ENCODE data around the gene GLIS2.

Gene GLIS2

GRCh38 chr16:4315186-4316107 lies at the start of gene GLIS2:
GLIS2 (plus strand) TSS chr16:4316067; CDS start chr16:4332281, 16,214 bp downstream.
- no peak for DNase-seq

DNA sequence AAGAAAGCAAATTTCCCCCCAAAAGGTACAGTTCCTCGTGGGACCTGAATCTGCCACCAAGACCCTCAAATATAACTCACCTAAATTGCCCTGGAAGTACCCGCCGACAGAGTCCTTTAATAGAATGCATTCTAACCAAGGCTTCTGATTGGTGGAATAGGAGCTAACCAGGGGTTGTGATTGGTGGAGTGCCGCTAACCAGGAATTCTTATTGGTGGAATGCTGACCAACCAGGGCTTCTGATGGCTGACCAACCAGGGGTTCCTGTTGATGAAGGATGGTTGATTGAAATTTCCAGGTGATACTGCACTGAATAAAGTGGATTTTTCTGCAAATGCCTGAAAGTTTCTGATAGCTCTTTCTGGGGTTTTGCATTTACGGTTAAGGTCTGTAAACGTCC lies 49.5 kb upstream of the GLIS2 start:
- no peak for DNase-seq

DNA sequence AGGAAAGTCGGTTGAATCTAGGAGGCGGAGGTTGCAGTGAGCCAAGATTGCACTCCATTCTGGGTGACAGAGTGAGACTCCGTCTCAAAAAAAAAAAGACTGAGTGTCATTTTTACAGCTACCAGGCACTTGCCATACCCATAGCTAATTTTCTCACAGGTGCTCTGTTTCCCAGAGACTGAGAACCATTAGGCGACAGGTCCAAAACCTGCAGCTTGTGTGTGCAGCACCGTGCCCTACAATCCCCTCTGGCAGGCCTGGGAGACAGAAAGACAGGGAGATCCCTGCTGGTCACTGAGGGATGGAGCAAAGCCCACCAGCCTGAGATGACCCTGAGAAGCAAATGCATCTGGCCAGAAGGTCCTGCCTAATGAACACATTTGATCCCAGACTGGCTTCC lies 45.8 kb upstream of the GLIS2 start:
- DNase-seq = no peak

DNA sequence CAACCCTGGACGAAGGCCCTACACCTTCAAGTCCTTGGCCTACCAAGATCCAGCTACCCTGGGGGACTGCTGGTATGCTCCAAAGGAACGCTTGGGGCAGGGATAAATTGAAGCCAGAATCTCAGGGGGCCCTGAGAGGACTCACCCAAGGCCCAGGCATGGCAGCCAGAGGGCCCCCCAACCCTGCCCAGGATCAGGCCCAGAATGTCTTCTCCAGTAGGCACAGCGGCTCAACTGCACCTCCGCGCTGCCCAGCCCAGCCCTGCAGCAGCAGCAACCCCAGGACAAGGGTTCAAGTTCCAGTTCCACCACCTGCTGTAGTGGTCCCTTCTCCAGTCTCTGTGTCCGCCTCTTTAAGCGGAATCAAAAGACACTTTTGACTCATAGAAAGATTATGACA lies 45.3 kb upstream of the GLIS2 start:
- no peak for DNase-seq

- DNase-seq = peak; percentile 78
Measured at GRCh38 chr16:4271176-4272113, 44.4 kb upstream of the GLIS2 start.

GRCh38 chr16:4272114-4272956 lies 43.5 kb upstream of the GLIS2 start:
- DNase-seq = peak; percentile 48

DNA sequence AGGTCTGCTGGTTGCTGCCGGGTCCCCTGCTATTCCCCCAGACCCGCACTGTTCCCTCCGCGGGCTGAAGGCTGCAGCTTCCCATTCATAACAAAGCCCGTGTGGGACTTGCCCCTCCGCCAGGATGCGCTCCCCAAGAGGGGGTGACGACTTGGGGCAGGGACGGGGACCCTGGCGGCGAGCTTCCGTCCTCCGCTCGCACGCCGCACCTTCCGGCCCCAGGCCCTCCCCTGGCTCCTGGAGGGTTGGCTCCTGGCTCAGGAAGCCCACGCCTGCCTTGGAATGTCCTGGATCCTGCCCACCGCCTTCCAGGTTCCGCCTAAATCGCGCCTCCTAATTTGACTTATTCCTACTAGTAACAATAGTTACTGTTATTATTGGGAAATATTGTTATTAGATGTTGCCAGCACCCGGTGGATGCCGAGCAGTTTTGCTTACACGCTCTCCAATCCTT lies 42.0 kb upstream of the GLIS2 start:
- DNase-seq = no peak

DNA sequence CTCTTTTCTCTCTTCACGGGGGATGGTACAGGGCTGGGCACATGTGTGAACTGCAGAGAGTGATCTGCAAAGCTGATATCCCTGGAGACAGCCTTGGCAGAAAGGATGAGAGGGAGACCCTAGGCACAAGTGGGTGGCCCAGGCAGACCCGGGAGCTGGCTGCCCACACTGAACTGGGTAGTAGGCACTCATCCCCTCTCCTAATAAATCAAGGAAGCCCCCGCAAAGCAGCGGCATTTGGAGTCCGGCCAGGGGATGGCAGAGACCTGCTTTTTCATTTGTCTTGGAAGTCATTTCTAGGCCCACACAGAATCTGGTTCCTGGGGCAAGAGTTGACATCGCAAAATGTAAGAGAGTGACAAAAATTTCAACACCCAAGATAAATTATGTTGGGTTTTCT lies 40.0 kb upstream of the GLIS2 start:
- no peak for DNase-seq

- no peak for DNase-seq
Measured at GRCh38 chr16:4277987-4278513, 37.8 kb upstream of the GLIS2 start.

- no peak for DNase-seq
Measured at GRCh38 chr16:4280625-4281024, 35.2 kb upstream of the GLIS2 start.

- no peak for DNase-seq
Measured at GRCh38 chr16:4283441-4283840, 32.4 kb upstream of the GLIS2 start.

- no peak for DNase-seq
Measured at GRCh38 chr16:4283939-4284338, 31.9 kb upstream of the GLIS2 start.

GRCh38 chr16:4285167-4285566 lies 30.7 kb upstream of the GLIS2 start:
- DNase-seq = no peak

DNA sequence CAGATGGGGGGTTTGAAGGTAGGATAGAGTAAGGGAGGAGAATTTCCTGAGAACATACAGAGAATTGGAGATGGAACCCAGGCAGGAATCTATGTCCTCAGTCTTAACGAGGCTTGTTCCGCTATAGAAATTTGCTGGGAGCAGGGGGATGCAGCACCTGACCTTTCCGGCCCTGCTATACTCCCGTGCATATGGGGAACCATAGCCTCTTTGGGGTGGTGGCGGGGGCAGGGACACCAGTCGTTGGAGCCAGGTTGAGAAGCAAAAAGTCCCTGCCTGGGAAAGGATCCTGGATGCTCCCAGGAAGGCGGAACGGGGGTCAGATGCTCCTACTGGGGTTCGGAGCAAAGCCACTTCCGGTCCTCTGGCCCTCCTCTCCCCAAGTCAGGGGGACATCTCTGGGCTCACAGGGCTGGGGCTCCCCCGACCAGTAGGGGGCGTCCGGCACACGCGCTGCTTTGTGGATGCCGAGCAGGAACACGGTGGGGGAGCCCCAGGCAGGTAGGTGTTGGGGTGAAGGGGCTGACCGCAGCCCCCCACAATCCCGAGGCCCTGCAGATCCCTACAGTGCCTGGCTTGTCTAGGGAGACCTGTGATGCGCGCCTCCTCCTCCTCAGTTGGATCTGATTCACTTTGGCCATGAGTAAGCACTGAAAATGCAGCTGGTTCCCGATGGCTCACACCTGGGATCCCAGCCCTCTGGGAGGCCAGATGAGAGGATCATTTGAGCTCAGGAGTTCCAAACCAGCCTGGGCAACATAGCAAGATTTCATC lies 27.5 kb upstream of the GLIS2 start:
- no peak for DNase-seq

GRCh38 chr16:4290236-4290830 lies 25.5 kb upstream of the GLIS2 start:
- DNase-seq = no peak

- no peak for DNase-seq
Measured at GRCh38 chr16:4291699-4292098, 24.2 kb upstream of the GLIS2 start.

- no peak for DNase-seq
Measured at GRCh38 chr16:4293181-4293716, 22.6 kb upstream of the GLIS2 start.

DNA sequence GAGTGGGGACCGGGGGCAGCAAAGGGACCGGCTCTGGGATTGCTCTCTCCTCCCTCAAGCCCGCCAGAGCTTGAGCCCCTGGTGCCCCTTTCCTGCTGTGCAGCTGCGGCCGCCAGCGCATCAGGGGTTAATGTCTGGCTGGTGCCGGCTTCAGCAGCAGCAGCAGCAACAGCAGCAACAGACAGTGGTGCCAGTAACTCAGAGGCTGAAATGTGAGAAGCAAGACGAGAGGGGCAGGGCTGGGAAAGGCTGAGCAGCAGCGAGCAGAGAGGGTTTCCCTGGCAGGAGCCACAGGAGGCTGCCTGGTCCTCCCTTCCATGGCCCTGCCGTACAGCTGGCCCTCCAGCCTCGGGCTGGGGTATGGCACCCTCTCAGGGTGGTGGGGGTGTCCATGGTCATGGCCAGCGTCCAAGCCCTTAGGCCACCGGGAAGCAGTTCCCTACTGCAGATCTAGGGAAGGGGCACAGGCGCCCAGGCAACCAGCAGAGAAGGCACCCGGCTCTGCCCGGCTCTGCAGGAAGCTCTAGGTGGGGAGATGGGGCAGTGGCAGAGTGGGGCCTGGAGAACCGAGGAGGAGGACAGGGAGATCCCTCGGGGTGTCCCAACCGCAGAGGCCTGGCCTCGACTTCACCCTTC lies 21.9 kb upstream of the GLIS2 start:
- DNase-seq = peak; percentile 60

- no peak for DNase-seq
Measured at GRCh38 chr16:4295581-4295980, 20.3 kb upstream of the GLIS2 start.

GRCh38 chr16:4297480-4297879 lies 18.4 kb upstream of the GLIS2 start:
- DNase-seq = no peak

Measured in NCI-H1694 treated with DMSO at 0.1 percent for 48 hours (cell line).